ENCODE data around the gene SLC35F4.

SLC35F4 gene

DNA sequence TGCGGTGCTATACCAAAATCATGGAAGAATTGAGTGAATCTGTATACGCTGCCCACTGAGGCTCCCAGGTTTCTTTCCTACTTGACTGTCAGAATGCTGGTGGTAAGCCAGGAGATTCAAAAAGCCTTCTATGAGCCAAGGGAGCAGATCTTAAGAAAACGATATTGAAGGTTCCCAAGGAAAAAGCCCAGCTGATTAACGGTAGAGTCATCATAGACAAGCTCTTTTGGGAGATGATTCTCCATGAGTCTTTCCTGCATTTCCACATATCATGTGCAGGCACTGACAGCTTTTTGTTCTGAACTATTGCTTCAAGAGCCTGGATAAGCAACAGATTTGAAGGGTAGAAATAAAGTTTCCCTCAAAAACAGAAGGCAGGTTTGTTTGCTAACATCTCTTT, 17.5 kb downstream of the SLC35F4 start:
- DNase-seq: no peak

DNA sequence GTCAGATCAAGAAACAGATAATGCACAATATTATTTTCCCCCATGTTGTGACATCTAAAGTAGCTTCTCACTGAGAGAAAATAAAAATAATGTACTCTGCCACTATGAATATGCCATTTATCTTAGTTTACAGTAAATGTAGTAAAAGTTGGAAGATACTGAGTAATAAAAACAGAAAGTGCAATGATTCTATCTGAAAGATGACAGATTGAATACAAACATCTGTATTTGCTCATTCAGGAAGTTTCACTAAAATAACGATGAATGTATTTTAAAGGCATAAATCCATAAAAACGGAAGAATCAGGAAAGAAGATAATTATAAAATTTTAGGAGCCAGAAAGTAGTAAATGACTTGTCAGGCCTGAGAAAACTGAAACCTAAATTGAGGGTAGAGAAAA, 18.2 kb downstream of the SLC35F4 start:
- DNase-seq: no peak

- DNase-seq: no peak
Observed at GRCh38 chr14:57847096-57847495, 18.8 kb downstream of the SLC35F4 start.

DNA sequence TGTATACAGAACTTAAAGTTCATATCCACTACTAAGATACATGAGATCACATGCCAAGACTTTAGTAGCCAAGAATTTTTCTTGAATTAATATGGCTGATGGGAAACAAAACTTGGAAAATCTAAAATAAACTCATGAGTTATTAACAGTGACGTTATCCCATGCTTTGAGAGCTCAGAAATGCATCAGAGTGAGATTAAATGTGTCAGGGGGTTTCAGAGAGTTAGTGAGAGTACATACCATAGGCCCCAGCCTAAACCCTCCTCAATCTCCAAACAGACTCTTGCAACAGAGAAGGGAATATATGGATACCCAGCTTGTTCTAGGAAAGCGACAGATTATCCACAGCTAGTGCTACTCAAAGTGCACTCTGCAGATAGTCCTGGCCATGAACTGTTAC, 19.3 kb downstream of the SLC35F4 start:
- DNase-seq: no peak

GRCh38 chr14:57845802-57846531, 19.9 kb downstream of the SLC35F4 start:
- DNase-seq: no peak

GRCh38 chr14:57845316-57845715, 20.6 kb downstream of the SLC35F4 start:
- DNase-seq: no peak

GRCh38 chr14:57837267-57837666, 28.6 kb downstream of the SLC35F4 start:
- no peak for DNase-seq

- no peak for DNase-seq
Observed at GRCh38 chr14:57835766-57836165, 30.1 kb downstream of the SLC35F4 start.

GRCh38 chr14:57834961-57835360, 30.9 kb downstream of the SLC35F4 start:
- DNase-seq: no peak

DNA sequence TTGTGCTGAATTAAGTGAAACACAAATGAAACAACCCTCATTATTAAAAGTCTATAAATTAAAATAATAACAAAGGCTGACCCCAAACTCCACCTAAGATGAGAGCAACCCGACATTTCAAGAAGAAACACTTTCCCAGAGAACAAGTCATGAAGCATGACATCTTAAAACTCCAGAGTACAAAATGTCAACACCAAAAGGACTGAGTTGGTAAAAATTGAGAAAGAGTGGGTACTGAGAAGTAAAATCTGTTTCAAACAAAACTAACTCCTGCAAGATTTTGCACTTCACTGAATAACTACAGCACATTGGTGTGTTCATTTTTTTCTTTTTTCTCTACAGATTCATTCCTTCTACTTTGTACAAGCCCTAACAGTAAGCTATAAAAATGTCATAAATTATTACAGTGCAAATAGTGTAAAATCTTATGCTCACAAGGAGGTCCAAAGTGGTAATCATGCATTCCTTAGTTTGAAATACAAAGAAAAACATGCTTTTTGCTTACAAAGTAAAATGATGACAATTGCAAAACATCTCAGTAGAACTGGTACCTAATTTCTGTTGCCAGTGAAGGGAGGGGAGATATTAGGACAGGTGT, 31.8 kb downstream of the SLC35F4 start:
- DNase-seq: no peak

DNA sequence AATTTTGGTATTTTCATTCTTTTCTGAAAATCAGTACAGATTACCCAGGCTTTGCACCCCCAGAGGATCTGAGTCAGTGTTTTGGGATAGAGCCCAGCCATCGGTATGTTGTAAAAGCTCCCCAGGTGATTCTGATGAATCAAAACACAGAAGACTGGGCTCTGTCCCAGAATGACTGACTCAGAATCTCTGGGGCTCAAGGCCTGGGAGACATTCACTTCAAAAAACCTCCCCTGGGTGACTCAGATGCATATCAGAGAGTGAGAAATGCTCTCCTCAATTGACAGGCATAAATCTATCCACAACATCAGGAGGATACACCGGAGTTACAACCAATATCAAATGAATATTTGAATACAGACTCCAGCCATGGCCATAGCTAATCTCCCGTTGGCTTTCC, 32.6 kb downstream of the SLC35F4 start:
- DNase-seq: peak; percentile 5

- DNase-seq: no peak
Observed at GRCh38 chr14:57831981-57832380, 33.9 kb downstream of the SLC35F4 start.

GRCh38 chr14:57828713-57829112, 37.2 kb downstream of the SLC35F4 start:
- DNase-seq: no peak

DNA sequence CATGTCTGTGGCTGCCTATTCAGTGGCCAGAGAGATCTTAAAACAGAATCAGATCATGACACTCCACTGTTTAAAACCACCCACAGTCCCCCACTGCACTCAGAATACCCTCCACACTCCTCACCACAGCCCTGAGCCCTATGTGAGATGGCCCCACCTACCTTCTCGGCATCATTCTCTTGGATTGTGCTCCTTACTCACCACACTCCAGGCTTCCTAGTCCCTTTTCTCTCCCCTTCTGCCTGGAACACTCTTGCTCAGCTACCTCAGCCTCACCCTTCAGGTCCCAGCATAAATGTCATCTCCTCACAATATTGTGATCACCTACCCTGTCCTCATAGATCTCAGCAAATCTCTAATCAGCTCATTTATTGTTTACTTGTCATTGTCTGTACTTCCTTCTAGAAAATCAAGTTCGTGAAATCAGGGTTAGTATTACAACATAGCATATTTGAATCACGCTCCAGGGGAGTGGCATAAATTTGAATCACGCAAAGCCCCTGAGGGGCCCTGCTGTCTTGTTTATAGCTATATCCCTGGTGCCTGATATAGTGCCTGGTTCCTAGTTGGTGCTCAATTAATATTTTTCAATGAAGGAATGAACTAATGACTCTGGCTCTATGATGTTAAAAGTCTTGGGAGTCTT, 42.8 kb downstream of the SLC35F4 start:
- DNase-seq: no peak

- no peak for DNase-seq
Observed at GRCh38 chr14:57822081-57822480, 43.8 kb downstream of the SLC35F4 start.

DNA sequence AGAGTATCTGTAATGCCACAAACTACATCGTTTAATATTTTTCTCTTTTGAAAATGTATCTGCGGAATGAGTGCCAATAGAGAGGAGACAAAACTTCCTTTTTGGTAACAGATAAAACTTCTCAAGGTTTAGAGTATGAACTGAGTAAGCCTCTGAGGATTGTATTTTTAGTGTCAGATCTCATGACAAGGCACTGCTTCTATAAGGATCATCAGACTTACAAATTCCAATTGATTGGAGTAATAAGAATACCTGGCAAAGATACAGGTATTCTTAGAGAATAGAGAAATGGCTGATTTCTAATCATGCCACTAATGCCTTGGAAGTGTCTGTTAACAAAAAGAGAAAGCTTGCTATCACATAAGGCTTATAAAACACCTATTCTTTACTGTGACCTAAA, 45.3 kb downstream of the SLC35F4 start:
- no peak for DNase-seq

- DNase-seq: no peak
Observed at GRCh38 chr14:57818511-57818910, 47.4 kb downstream of the SLC35F4 start.

- peak; percentile 55 for DNase-seq
Observed at GRCh38 chr14:57816568-57817284, 49.2 kb downstream of the SLC35F4 start.

DNA sequence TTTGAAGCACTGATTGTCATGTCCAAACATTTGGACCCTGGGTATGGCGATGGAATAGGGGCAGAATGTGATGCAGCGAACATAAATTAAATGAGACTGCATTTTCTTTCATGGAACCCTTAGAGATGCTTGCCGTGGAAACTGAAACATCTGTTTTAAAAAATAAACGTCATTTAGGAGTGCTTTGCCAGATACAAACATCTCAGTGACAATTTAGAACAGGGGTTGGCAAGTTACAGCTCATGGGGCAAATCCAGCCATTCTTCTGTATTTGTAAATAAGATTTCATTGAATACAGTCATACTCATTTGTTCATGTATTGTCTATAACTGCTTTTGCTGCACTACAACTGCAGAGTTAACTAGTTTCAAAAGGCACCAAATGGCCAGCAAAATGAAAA, 51.2 kb downstream of the SLC35F4 start:
- no peak for DNase-seq

DNA sequence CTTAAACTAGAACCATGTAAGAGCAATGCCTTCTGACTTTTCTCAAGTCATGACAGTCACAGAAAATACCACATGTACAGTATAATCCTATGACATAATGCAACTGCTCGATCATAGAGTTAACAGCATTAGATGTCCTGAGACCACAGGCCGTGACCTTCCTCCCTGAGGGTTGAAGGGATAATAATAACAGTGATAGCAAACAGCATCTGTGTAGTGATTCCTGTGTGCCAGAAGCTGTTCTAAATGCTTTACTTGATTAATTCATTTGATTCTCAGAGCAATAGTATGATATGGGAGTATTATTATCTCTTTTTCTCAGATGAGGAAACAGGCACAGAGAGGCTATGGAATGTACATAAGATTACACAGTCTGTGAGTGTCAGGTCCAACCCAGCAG, 53.2 kb downstream of the SLC35F4 start:
- DNase-seq: no peak

GRCh38 chr14:57811998-57812546, 53.8 kb downstream of the SLC35F4 start:
- DNase-seq: no peak

- DNase-seq: no peak
Observed at GRCh38 chr14:57809808-57810207, 56.1 kb downstream of the SLC35F4 start.

GRCh38 chr14:57797160-57797559, 68.7 kb downstream of the SLC35F4 start:
- DNase-seq: no peak
